Measurements from ENCODE around the gene CACNA1G. TPM values are rescaled to one million over a fixed set of nuclear protein-coding genes. Genes with fewer than 3 reads are reported as not detected.

Gene CACNA1G
- total RNA-seq, 2 donors from 2014 or later, result 0.84 to 1.1 TPM

DNA sequence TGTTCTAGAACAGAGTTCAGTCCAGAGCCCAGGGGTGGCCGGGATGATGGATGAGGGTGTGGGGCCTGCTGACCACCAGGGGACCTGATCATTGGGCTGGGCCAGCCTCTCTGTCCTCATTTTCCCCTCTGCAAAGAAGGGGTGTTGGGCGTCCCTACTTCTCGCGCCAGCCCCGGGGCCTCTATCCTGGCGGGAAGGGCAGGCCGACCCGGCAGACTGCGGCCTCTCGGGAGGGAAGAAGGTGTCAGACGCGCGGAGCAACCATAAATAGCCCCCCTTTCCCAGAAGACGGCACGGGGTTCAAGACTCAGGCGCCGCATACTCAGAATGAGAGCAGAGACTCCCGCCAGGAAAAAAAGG lies 2.0 kb upstream of the CACNA1G start:
- Mint-ChIP-seq H3K36me3 (ENCODE audit: low read depth) (peaks cover 7% of the 10 kb centered on the region), H3K27me3 (ENCODE audit: insufficient read depth) (peaks cover 71% of the 10 kb centered on the region), H3K4me1 (peaks cover 13% of the 10 kb centered on the region), H3K9me3 (no peaks in the 10 kb centered on the region), H3K4me3 (peak overlapping the region; percentile 60), H3K27ac (no peak overlapping the region)
- WGBS, 2 experiments (ENCODE audit: insufficient coverage in 1 of 2, insufficient read length in 1 of 2), result 11 to 13% methylated on average over 6 to 18 of the region's 18 CpGs
- no peak overlapping the region for H3K27ac ChIP-seq (ENCODE audit: low read depth, low read length)
- no peaks in the 10 kb centered on the region for H3K9me3 ChIP-seq (ENCODE audit: control insufficient read depth, low read length)
- H3K4me3 ChIP-seq (ENCODE audit: low read length), result peak overlapping the region; percentile 84
- H3K36me3 ChIP-seq (ENCODE audit: control insufficient read depth, insufficient read depth, low read length), result no peaks in the 10 kb centered on the region
- TF ChIP-seq, protein P1, sequence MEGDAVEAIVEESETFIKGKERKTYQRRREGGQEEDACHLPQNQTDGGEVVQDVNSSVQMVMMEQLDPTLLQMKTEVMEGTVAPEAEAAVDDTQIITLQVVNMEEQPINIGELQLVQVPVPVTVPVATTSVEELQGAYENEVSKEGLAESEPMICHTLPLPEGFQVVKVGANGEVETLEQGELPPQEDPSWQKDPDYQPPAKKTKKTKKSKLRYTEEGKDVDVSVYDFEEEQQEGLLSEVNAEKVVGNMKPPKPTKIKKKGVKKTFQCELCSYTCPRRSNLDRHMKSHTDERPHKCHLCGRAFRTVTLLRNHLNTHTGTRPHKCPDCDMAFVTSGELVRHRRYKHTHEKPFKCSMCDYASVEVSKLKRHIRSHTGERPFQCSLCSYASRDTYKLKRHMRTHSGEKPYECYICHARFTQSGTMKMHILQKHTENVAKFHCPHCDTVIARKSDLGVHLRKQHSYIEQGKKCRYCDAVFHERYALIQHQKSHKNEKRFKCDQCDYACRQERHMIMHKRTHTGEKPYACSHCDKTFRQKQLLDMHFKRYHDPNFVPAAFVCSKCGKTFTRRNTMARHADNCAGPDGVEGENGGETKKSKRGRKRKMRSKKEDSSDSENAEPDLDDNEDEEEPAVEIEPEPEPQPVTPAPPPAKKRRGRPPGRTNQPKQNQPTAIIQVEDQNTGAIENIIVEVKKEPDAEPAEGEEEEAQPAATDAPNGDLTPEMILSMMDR (conservative IDR thresholded peaks at IDR 0.05), result peak; percentile 48
- peaks cover 73% of the 10 kb centered on the region for H3K27me3 ChIP-seq (ENCODE audit: control insufficient read depth, insufficient read depth, low read length, poor library complexity, severe bottlenecking)
- DNase-seq, result no peak
- H3K4me1 ChIP-seq (ENCODE audit: control insufficient read depth, insufficient read depth, low read length), result peaks cover 4% of the 10 kb centered on the region
- H3K9ac ChIP-seq (ENCODE audit: extremely low read depth, low read length, poor library complexity, severe bottlenecking), result no peak overlapping the region

DNA sequence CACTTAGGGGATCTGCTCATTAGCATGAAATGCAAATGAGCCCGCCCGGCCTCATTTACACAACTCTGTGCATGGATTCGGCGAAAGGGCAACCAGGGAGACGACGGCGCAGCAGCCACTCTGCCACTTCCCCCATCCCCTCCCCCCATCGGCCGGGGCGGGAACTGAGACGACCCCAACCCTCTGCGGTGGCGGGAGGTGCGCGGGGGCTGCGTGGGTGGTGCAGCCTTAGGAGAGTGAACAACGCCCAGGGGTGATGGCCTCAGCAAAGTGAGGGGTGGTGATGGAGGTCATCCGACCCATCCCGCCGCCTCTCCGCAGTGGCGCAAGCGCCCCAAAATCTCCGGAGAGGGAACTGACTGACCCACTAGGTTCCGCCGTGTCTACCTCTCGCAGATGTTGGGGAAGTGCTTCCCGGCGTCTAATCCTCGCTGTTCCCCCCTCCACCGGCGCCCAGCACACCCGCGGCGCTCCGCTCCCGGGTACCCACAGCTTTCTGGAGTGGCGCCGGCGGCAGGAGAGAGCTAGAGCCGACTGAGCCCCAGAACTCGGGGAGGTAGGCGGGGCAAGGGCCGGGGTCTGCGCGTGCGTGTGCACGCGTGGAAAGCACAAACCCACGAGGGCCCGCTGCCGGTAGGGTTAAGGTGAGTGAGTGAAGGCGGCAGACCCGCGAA lies 1.4 kb upstream of the CACNA1G start:
- Mint-ChIP-seq H3K4me3 (peak overlapping the region; percentile 60), H3K36me3 (ENCODE audit: low read depth) (peaks cover 7% of the 10 kb centered on the region), H3K4me1 (peaks cover 13% of the 10 kb centered on the region), H3K9me3 (no peaks in the 10 kb centered on the region), H3K27me3 (ENCODE audit: insufficient read depth) (peaks cover 76% of the 10 kb centered on the region), H3K27ac (no peak overlapping the region)
- H3K4me3 ChIP-seq (ENCODE audit: low read length), result peak overlapping the region; percentile 84
- peaks cover 79% of the 10 kb centered on the region for H3K27me3 ChIP-seq (ENCODE audit: control insufficient read depth, insufficient read depth, low read length, poor library complexity, severe bottlenecking)
- H3K4me1 ChIP-seq (ENCODE audit: control insufficient read depth, insufficient read depth, low read length), result peaks cover 4% of the 10 kb centered on the region
- WGBS, 2 experiments (ENCODE audit: insufficient coverage in 1 of 2, insufficient read length in 1 of 2), result 2 to 4% methylated on average over 21 to 55 of the region's 55 CpGs
- TF ChIP-seq, protein P1 (conservative IDR thresholded peaks at IDR 0.05), result no peak
- DNase-seq, result peak; percentile 95
- H3K9me3 ChIP-seq (ENCODE audit: control insufficient read depth, low read length), result no peaks in the 10 kb centered on the region
- H3K9ac ChIP-seq (ENCODE audit: extremely low read depth, low read length, poor library complexity, severe bottlenecking), result no peak overlapping the region
- H3K36me3 ChIP-seq (ENCODE audit: control insufficient read depth, insufficient read depth, low read length), result no peaks in the 10 kb centered on the region
- H3K27ac ChIP-seq (ENCODE audit: low read depth, low read length), result no peak overlapping the region

DNA sequence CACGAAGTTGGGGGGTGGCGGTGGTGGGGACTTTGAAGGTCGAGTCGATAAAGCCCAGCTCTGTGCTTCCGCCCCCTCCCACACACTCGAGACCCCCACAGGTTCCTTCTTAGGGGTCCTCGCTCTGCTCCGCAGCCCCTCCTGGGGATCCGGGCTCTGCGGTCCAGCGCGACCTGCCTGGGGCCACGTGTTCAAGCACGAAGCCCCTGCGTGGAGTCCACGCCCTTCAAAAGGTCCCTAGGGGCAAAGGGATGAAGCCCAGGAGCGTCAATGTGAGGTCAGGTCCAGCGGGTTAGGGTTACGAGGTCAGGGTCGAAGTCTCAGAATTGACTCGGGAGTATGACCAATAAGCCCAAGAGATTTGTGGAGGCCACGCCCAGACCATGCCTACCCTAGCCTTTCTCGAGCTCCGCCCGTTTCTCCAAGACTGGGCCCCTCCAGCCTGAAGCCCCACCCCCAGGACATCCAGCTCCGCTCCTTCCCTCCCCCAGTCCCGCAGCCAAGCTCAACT lies 786 bp upstream of the CACNA1G start:
- no peak overlapping the region for H3K27ac ChIP-seq (ENCODE audit: low read depth, low read length)
- no peaks in the 10 kb centered on the region for H3K9me3 ChIP-seq (ENCODE audit: control insufficient read depth, low read length)
- DNase-seq, result peak; percentile 99
- H3K36me3 ChIP-seq (ENCODE audit: control insufficient read depth, insufficient read depth, low read length), result no peaks in the 10 kb centered on the region
- peaks cover 4% of the 10 kb centered on the region for H3K4me1 ChIP-seq (ENCODE audit: control insufficient read depth, insufficient read depth, low read length)
- no peak overlapping the region for H3K9ac ChIP-seq (ENCODE audit: extremely low read depth, low read length, poor library complexity, severe bottlenecking)
- Mint-ChIP-seq H3K9me3 (no peaks in the 10 kb centered on the region), H3K27me3 (ENCODE audit: insufficient read depth) (peaks cover 82% of the 10 kb centered on the region), H3K4me3 (peak overlapping the region; percentile 60), H3K4me1 (peaks cover 13% of the 10 kb centered on the region), H3K36me3 (ENCODE audit: low read depth) (peaks cover 4% of the 10 kb centered on the region), H3K27ac (no peak overlapping the region)
- 1 to 2% methylated on average over 15 to 27 of the region's 27 CpGs for WGBS, 2 experiments (ENCODE audit: insufficient coverage in 1 of 2, insufficient read length in 1 of 2)
- H3K27me3 ChIP-seq (ENCODE audit: control insufficient read depth, insufficient read depth, low read length, poor library complexity, severe bottlenecking), result peaks cover 85% of the 10 kb centered on the region
- TF ChIP-seq, protein P1 (conservative IDR thresholded peaks at IDR 0.05), result no peak
- peak overlapping the region; percentile 84 for H3K4me3 ChIP-seq (ENCODE audit: low read length)

All from endodermal cell (in vitro differentiated cells).